ENCODE results near the gene FASTKD3. TPM values are rescaled to one million over a fixed set of nuclear protein-coding genes. Genes with fewer than 3 reads are reported as not detected.

Gene FASTKD3
- total and polyA plus RNA-seq, 2 donors (not counting 3 experiments of a cell fraction or from before 2014, with no cell fraction given), result 5.5 to 9.6 TPM

- Histone ChIP-seq H3K9ac (replicated peaks; ENCODE audit: extremely low read depth, insufficient read depth, low read length) (no peak overlapping the region), H3K27me3 (ENCODE audit: control insufficient read depth in 2 of 2, insufficient read depth in 2 of 2, low read length in 2 of 2) (no peaks in the 10 kb centered on the region), H3K79me2 (ENCODE audit: control insufficient read depth, insufficient read depth, low read length) (no peaks in the 10 kb centered on the region), H2AFZ (ENCODE audit: low read depth, low read length) (no peak overlapping the region), H3K27ac (ENCODE audit: insufficient read depth, low read depth, low read length) (no peak overlapping the region), H3K9me1 (replicated peaks; ENCODE audit: control insufficient read depth, extremely low read depth, insufficient read depth, low read length) (no peaks in the 10 kb centered on the region), H3K9me3 (replicated peaks; ENCODE audit: control insufficient read depth, insufficient read depth, low read length) (no peaks in the 10 kb centered on the region), H3K4me3 (replicated peaks in 1 of 3; ENCODE audit: insufficient read depth in 1 of 3, low read depth in 1 of 3, low read length in 3 of 3) (no peak overlapping the region), H3K36me3 (ENCODE audit: control insufficient read depth in 2 of 2, extremely low read depth in 1 of 2, insufficient read depth in 2 of 2, low read length in 2 of 2) (no peaks in the 10 kb centered on the region), H4K20me1 (replicated peaks; ENCODE audit: control insufficient read depth, extremely low read depth, insufficient read depth, low read length) (no peaks in the 10 kb centered on the region), H3K4me1 (ENCODE audit: control insufficient read depth, extremely low read depth, insufficient read depth, low read length) (no peaks in the 10 kb centered on the region), H3K4me2 (ENCODE audit: insufficient read depth, low read length) (no peak overlapping the region)
- TF ChIP-seq CTCF (IDR thresholded peaks at IDR 0.05; ENCODE audit: extremely low read depth in 1 of 2, insufficient read depth in 1 of 2, low read depth in 1 of 2, low read length in 2 of 2) (peak; percentile 84 to 88), EZH2 (IDR thresholded peaks at IDR 0.05; ENCODE audit: borderline replicate concordance, low read depth, low read length, severe bottlenecking) (no peak)
- FAIRE-seq (no peak), DNase-seq (ENCODE audit: low read depth, low spot score) (peak; percentile 30)
- dilution Hi-C loops (cut with MboI; ENCODE audit: extremely low pct_ligation_motif_present, low sequenced_read_pairs), result no loop called here
- ChIA-PET POLR2A (interaction anchor here (0.6 kb wide), 1 partner anchor 114 kb away, joined by 5 read pairs; no protein-coding TSS in a partner anchor), CTCF (interaction anchor here (1.1 to 2.8 kb wide), 2 partner anchors 10 to 1050 kb away, joined by 3 to 13 read pairs; no protein-coding TSS in a partner anchor)
- intact Hi-C loops (cut with micrococcal nuclease), result loop anchor here (1.0 to 5.0 kb wide), 2 partner anchors 994 to 1050 kb away; no protein-coding TSS in a partner anchor
- BruUV-seq (replicated peaks), result no TSS peak
Measured at GRCh38 chr5:7815892-7816534, 52.8 kb downstream of the FASTKD3 start.

- Histone ChIP-seq H3K4me3 (replicated peaks in 1 of 3; ENCODE audit: insufficient read depth in 1 of 3, low read depth in 1 of 3, low read length in 3 of 3) (no peak overlapping the region), H3K27ac (ENCODE audit: insufficient read depth, low read depth, low read length) (no peak overlapping the region), H3K4me2 (ENCODE audit: insufficient read depth, low read length) (no peak overlapping the region), H3K9ac (replicated peaks; ENCODE audit: extremely low read depth, insufficient read depth, low read length) (no peak overlapping the region), H3K9me1 (replicated peaks; ENCODE audit: control insufficient read depth, extremely low read depth, insufficient read depth, low read length) (no peaks in the 10 kb centered on the region), H3K27me3 (ENCODE audit: control insufficient read depth in 2 of 2, insufficient read depth in 2 of 2, low read length in 2 of 2) (no peaks in the 10 kb centered on the region), H3K79me2 (ENCODE audit: control insufficient read depth, insufficient read depth, low read length) (no peaks in the 10 kb centered on the region), H3K9me3 (replicated peaks; ENCODE audit: control insufficient read depth, insufficient read depth, low read length) (no peaks in the 10 kb centered on the region), H4K20me1 (replicated peaks; ENCODE audit: control insufficient read depth, extremely low read depth, insufficient read depth, low read length) (no peaks in the 10 kb centered on the region), H3K4me1 (ENCODE audit: control insufficient read depth, extremely low read depth, insufficient read depth, low read length) (no peaks in the 10 kb centered on the region), H3K36me3 (ENCODE audit: control insufficient read depth in 2 of 2, extremely low read depth in 1 of 2, insufficient read depth in 2 of 2, low read length in 2 of 2) (no peaks in the 10 kb centered on the region), H2AFZ (ENCODE audit: low read depth, low read length) (no peak overlapping the region)
- intact Hi-C loops (cut with micrococcal nuclease) (loop anchor here (5.0 kb wide), 1 partner anchor 993 kb away; no protein-coding TSS in a partner anchor), dilution Hi-C loops (cut with MboI; ENCODE audit: extremely low pct_ligation_motif_present, low sequenced_read_pairs) (no loop called here)
- no peak for DNase-seq (ENCODE audit: low read depth, low spot score)
- FAIRE-seq, result no peak
- TF ChIP-seq JUN (IDR thresholded peaks at IDR 0.05; ENCODE audit: borderline replicate concordance, insufficient read depth, insufficient read length, low read depth), result no peak
- no peak for TF ChIP-seq POLR2A (IDR thresholded peaks at IDR 0.05; ENCODE audit: low read depth, low read length)
- no peak for TF ChIP-seq GATA2 (IDR thresholded peaks at IDR 0.05; ENCODE audit: insufficient read depth, insufficient read length, low read depth, low read length)
- no peak for TF ChIP-seq FOS (IDR thresholded peaks at IDR 0.05; ENCODE audit: borderline replicate concordance, insufficient read depth, low read length)
- TF ChIP-seq EZH2 (IDR thresholded peaks at IDR 0.05; ENCODE audit: borderline replicate concordance, low read depth, low read length, severe bottlenecking), result no peak
- POLR2A ChIA-PET, result no interaction called here
- BruUV-seq (replicated peaks), result no TSS peak
- CTCF ChIA-PET, result interaction anchor here (1.2 kb wide), 1 partner anchor 36 kb away, joined by 4 read pairs; the partner anchor contains the start of gene CFAP90
Measured at GRCh38 chr5:7814816-7815215, 54.0 kb downstream of the FASTKD3 start.
